GM12878 (cell line): ENCODE measurements around the gene LIN54. TPM values are rescaled to one million over a fixed set of nuclear protein-coding genes. Genes with fewer than 3 reads are reported as not detected.

Experiments used
- CREM ChIP-seq: IDR thresholded peaks from 2 replicates; pipeline ENCODE4 v1.6.1; 2014; ENCODE audit warnings: antibody characterized with exemption, low read depth
- ESRRA ChIP-seq: IDR thresholded peaks from 2 replicates; pipeline ENCODE4 v1.6.1; 2012; ENCODE audit warnings: mild to moderate bottlenecking, low read length, improper control_type of control experiment
- FOS ChIP-seq: IDR thresholded peaks from 3 replicates; pipeline ENCODE4 v1.6.1; 2011; ENCODE audit warnings: borderline replicate concordance; ENCODE audit not compliant: insufficient read length; ENCODE audit errors: extremely low read depth
- GATAD2B ChIP-seq: fragments of 450-650 bp; conservative IDR thresholded peaks from 2 replicates; pipeline ENCODE4 v1.6.1; 2017; ENCODE audit warnings: low read depth, mild to moderate bottlenecking, moderate library complexity
- HDGF ChIP-seq: fragments of 450-650 bp; IDR thresholded peaks from 2 replicates; pipeline ENCODE4 v1.6.1; 2016; ENCODE audit warnings: antibody characterized with exemption
- IKZF2 ChIP-seq, 2 experiments: fragments of 450-650 bp; IDR thresholded peaks; 2 replicates each; pipeline ENCODE4 v1.6.1; 2017; ENCODE audit warnings: mild to moderate bottlenecking in 2 of 2, moderate library complexity in 2 of 2
- IRF3 ChIP-seq: fragments of 450-650 bp; IDR thresholded peaks from 2 replicates; pipeline ENCODE4 v1.6.1; 2014; ENCODE audit warnings: mild to moderate bottlenecking
- IRF4 ChIP-seq: IDR thresholded peaks from 2 replicates; pipeline ENCODE4 v1.6.1; 2011; ENCODE audit warnings: low read depth, low read length
- JUNB ChIP-seq: IDR thresholded peaks from 2 replicates; pipeline ENCODE4 v1.6.1; 2016; ENCODE audit warnings: antibody characterized with exemption, mild to moderate bottlenecking
- NRF1 ChIP-seq: conservative IDR thresholded peaks from 2 replicates; pipeline ENCODE4 v1.6.1; 2011; ENCODE audit warnings: mild to moderate bottlenecking, low read depth, low read length, improper control_type of control experiment
- PAX5 ChIP-seq: IDR thresholded peaks from 2 replicates; pipeline ENCODE4 v1.6.1; 2011; ENCODE audit warnings: low read depth, low read length, borderline replicate concordance
- PML ChIP-seq: IDR thresholded peaks from 2 replicates; pipeline ENCODE4 v1.6.1; 2012; ENCODE audit warnings: low read length, inconsistent platforms
- POU2F2 ChIP-seq: IDR thresholded peaks from 3 replicates; pipeline ENCODE4 v1.6.1; 2011; ENCODE audit warnings: low read depth, mild to moderate bottlenecking, low read length, borderline replicate concordance
- PRDM15 ChIP-seq: fragments of 450-650 bp; formaldehyde crosslinking; IDR thresholded peaks from 2 replicates; pipeline ENCODE4 v1.4.0; 2020; ENCODE audit warnings: mild to moderate bottlenecking, moderate library complexity
- STAT1 ChIP-seq: fragments of 450-650 bp; conservative IDR thresholded peaks from 2 replicates; pipeline ENCODE4 v1.6.1; 2014; ENCODE audit warnings: antibody characterized with exemption, mild to moderate bottlenecking
- TARDBP ChIP-seq: IDR thresholded peaks from 2 replicates; pipeline ENCODE4 v1.6.1; 2016; ENCODE audit warnings: borderline replicate concordance
- TBL1XR1 ChIP-seq: IDR thresholded peaks from 2 replicates; pipeline ENCODE4 v1.6.1; 2012; ENCODE audit warnings: low read depth, low read length, improper control_type of control experiment
- TCF12 ChIP-seq: IDR thresholded peaks from 2 replicates; pipeline ENCODE4 v1.6.1; 2011; ENCODE audit warnings: low read depth, mild to moderate bottlenecking, low read length
- TCF7 ChIP-seq: IDR thresholded peaks from 2 replicates; pipeline ENCODE4 v1.6.1; 2014; ENCODE audit warnings: antibody characterized with exemption, borderline replicate concordance
- YY1 ChIP-seq: IDR thresholded peaks from 2 replicates; pipeline ENCODE4 v1.6.1; 2011; ENCODE audit warnings: low read depth, mild to moderate bottlenecking, low read length
- ZBTB33 ChIP-seq: fragments of 450-650 bp; IDR thresholded peaks from 2 replicates; pipeline ENCODE4 v1.6.1; 2017; ENCODE audit warnings: mild to moderate bottlenecking
- ZNF24 ChIP-seq: fragments of 450-650 bp; IDR thresholded peaks from 2 replicates; pipeline ENCODE4 v1.6.1; 2017; ENCODE audit warnings: antibody characterized with exemption, mild to moderate bottlenecking
- ZNF622 ChIP-seq: fragments of 450-650 bp; IDR thresholded peaks from 2 replicates; pipeline ENCODE4 v1.6.1; 2017; ENCODE audit warnings: mild to moderate bottlenecking, inconsistent platforms
- polyA plus RNA-seq, 11 experiments: library from polyadenylated mRNA; depleted of rRNA in 4 of 11; unstranded in 6 of 11; stranded (reverse) in 5 of 11; fragments of >200 nt; fragmentation: Nextera tagmentation in 4 of 11; fragmentation: Illumina TruSeq in 1 of 11; extraction: Ambion mirVana in 4 of 11; extraction: Trizol in 1 of 11; gene quantifications; 1 replicate in 1 of 11; 2 replicates in 10 of 11; pipeline versions ENCODE4 v1.2.1 to v1.2.3, GENCODE V29; 2011 to 2016; ENCODE audit warnings: inconsistent platforms in 2 of 11, missing spikeins in 2 of 11, low read depth in 1 of 11
- total RNA-seq, 4 experiments: library from RNA; depleted of rRNA in 3 of 4; stranded (reverse); fragments of >200 nt in 3 of 4; fragmentation: Illumina TruSeq in 1 of 4; extraction: Trizol in 1 of 4; gene quantifications; 2 replicates each; pipeline versions ENCODE4 v1.2.1 to v1.2.3, GENCODE V29; 2013 to 2021

Gene LIN54
- total and polyA plus RNA-seq, 10 of the 15 experiments (the other 5 are each of a cell fraction or from before 2014, with no cell fraction given) = 1.5 to 20.4 (median 12.2) TPM

GRCh38 chr4:83034630-83035494 lies 24.2 kb upstream of the LIN54 start, which contains the start of gene COPS4 (continued):
- peak; percentile 85; the same call in 2 of the 3 replicates for TF ChIP-seq POU2F2
- TF ChIP-seq ZNF24 = peak; percentile 81
- no peak for TF ChIP-seq NRF1
- peak; percentile 68 for TF ChIP-seq TCF7
- TF ChIP-seq PAX5 = peak; percentile 59; the same call in 1 of the 2 replicates
- TF ChIP-seq CREM = peak; percentile 83
- peak; percentile 54; the same call in 1 of the 2 replicates for TF ChIP-seq TBL1XR1
- TF ChIP-seq ZBTB33 = 0 out of 2 replicates have a peak, but pooled peaks have one; percentile 11
- no peak for TF ChIP-seq PRDM15 (CRISPR knock-in tag)
- peak; percentile 97 for TF ChIP-seq PML
- TF ChIP-seq GATAD2B = no peak; the same call in 1 of the 2 replicates
- peak; percentile 95 for TF ChIP-seq STAT1
- TF ChIP-seq JUNB = peak; percentile 32
- TF ChIP-seq IKZF2 (IDR thresholded peaks at IDR 0.05) = peak; percentile 81 to 82
- TF ChIP-seq TARDBP = no peak; the same call in 1 of the 2 replicates
- peak; percentile 57; the same call in 1 of the 2 replicates for TF ChIP-seq TCF12
- TF ChIP-seq IRF3 = peak; percentile 75
- TF ChIP-seq YY1 = peak; percentile 97
- no peak for TF ChIP-seq ZNF622
- TF ChIP-seq IRF4 = peak; percentile 89
- TF ChIP-seq ESRRA = 0 out of 2 replicates have a peak, but pooled peaks have one; percentile 52
- peak; percentile 79 for TF ChIP-seq HDGF
- TF ChIP-seq FOS = peak; percentile 43
